H1 (cell line): ENCODE results near the gene DIAPH2. TPM values are rescaled to one million over a fixed set of nuclear protein-coding genes. Genes with fewer than 3 reads are reported as not detected.

ENCODE experiments used
- CTCF ChIA-PET: fragments of 300-600 bp; sonication (Branson Sonifier 250); formaldehyde crosslinking; loops from one replicate; lab custom pipeline; 2021; ENCODE audit not compliant: partially characterized antibody; lab: Charles Lee
- POLR2A ChIA-PET: fragments of 300-600 bp; sonication (Branson Sonifier 250); formaldehyde crosslinking; loops from one replicate; lab custom pipeline; 2021; ENCODE audit warnings: inconsistent platforms; ENCODE audit not compliant: partially characterized antibody; lab: Charles Lee
- DNase-seq, 2 experiments: peaks; one replicate each; pipeline versions ENCODE4 v3.0.0 to v3.0.0-alpha.2; 2010 to 2022; ENCODE audit warnings: low spot score in 2 of 2, low read depth in 1 of 2, mixed read lengths in 1 of 2
- FAIRE-seq: peaks from 2 replicates; lab custom pipeline; 2011; peaks lifted over from hg19 to GRCh38; lab: Jason Lieb, UNC
- H2AFZ ChIP-seq: 2 replicates; pipeline ENCODE4 v1.8.1; 2012; ENCODE audit warnings: low read length, inconsistent platforms
- H2AK5ac ChIP-seq: 2 replicates; pipeline ENCODE4 v1.6.1; 2013; ENCODE audit warnings: low read depth, low read length
- H2BK120ac ChIP-seq: replicated peaks from 2 replicates; pipeline ENCODE3; 2013; ENCODE audit warnings: low read depth, low read length, inconsistent platforms
- H2BK12ac ChIP-seq: 2 replicates; pipeline ENCODE4 v1.6.1; 2013; ENCODE audit warnings: low read depth, low read length
- H2BK15ac ChIP-seq: 2 replicates; pipeline ENCODE4 v1.6.1; 2013; ENCODE audit warnings: low read length
- H2BK20ac ChIP-seq: 2 replicates; pipeline ENCODE4 v1.6.1; 2013; ENCODE audit warnings: low read length
- H2BK5ac ChIP-seq: 2 replicates; pipeline ENCODE4 v1.6.1; 2013; ENCODE audit warnings: low read depth, low read length
- H3K14ac ChIP-seq: 2 replicates; pipeline ENCODE4 v1.6.1; 2013; ENCODE audit warnings: inconsistent platforms; ENCODE audit not compliant: insufficient read length
- H3K18ac ChIP-seq: 2 replicates; pipeline ENCODE4 v1.6.1; 2013; ENCODE audit warnings: low read length; ENCODE audit errors: extremely low read depth
- H3K23ac ChIP-seq: 2 replicates; pipeline ENCODE4 v1.6.1; 2013; ENCODE audit warnings: inconsistent platforms; ENCODE audit not compliant: insufficient read length
- H3K23me2 ChIP-seq: 2 replicates; pipeline ENCODE4 v1.6.1; 2013; ENCODE audit warnings: low read depth, low read length
- H3K27ac ChIP-seq: 2 replicates; pipeline ENCODE4 v1.6.1; 2011; ENCODE audit warnings: low read depth, low read length, inconsistent platforms
- H3K27me3 ChIP-seq, 4 experiments: replicated peaks in 1 of 4; 1 replicate in 1 of 4; 2 replicates in 3 of 4; pipeline versions ENCODE4 v1.6.1 to v1.8.1; 2011 to 2013; ENCODE audit warnings: low read length in 3 of 4, mild to moderate bottlenecking in 3 of 4, inconsistent platforms in 2 of 4, mixed read lengths in 2 of 4, moderate library complexity in 1 of 4; ENCODE audit not compliant: control insufficient read depth in 3 of 4, insufficient read depth in 3 of 4; ENCODE audit errors: extremely low read depth in 1 of 4
- H3K36me3 ChIP-seq, 4 experiments: 2 replicates each; pipeline versions ENCODE4 v1.6.1 to v1.8.1; 2011 to 2013; ENCODE audit warnings: mild to moderate bottlenecking in 4 of 4, low read length in 3 of 4, moderate library complexity in 2 of 4, control low read depth in 1 of 4, inconsistent platforms in 1 of 4; ENCODE audit not compliant: insufficient read depth in 4 of 4, control insufficient read depth in 2 of 4
- H3K4ac ChIP-seq: replicated peaks from 2 replicates; pipeline ENCODE3; 2013; ENCODE audit warnings: low read length, low read depth, mixed read lengths, inconsistent platforms; ENCODE audit not compliant: insufficient read length
- H3K4me1 ChIP-seq, 4 experiments: replicated peaks in 1 of 4; 1 replicate in 1 of 4; 2 replicates in 3 of 4; pipeline versions ENCODE4 v1.6.1 to v1.8.1; 2011 to 2013; ENCODE audit warnings: low read length in 3 of 4, inconsistent platforms in 2 of 4, mixed read lengths in 1 of 4; ENCODE audit not compliant: insufficient read depth in 4 of 4, control insufficient read depth in 3 of 4
- H3K4me2 ChIP-seq, 2 experiments: 2 replicates each; pipeline versions ENCODE4 v1.6.1 to v1.8.1; 2011 to 2013; ENCODE audit warnings: low read depth in 2 of 2, low read length in 2 of 2, control low read depth in 1 of 2, inconsistent platforms in 1 of 2, mild to moderate bottlenecking in 1 of 2; ENCODE audit not compliant: insufficient read depth in 1 of 2
- H3K4me3 ChIP-seq, 4 experiments: fragments of 200-600, 300-600 bp in 1 of 4; sonication (generic), shearing (Covaris generic), sonication (Bioruptor Twin) in 1 of 4; 2 replicates each; pipeline versions ENCODE4 v1.5.1 to v1.8.1; 2011 to 2016; ENCODE audit warnings: low read length in 4 of 4, low read depth in 3 of 4, control low read depth in 2 of 4, inconsistent platforms in 2 of 4, mild to moderate bottlenecking in 2 of 4, mixed read lengths in 1 of 4, moderate library complexity in 1 of 4; ENCODE audit not compliant: insufficient read depth in 2 of 4; ENCODE audit errors: extremely low read depth in 1 of 4
- H3K56ac ChIP-seq: replicated peaks from 2 replicates; pipeline ENCODE3; 2013; ENCODE audit warnings: low read depth, mild to moderate bottlenecking, mixed read lengths, low read length, inconsistent platforms; ENCODE audit not compliant: insufficient read length
- H3K79me1 ChIP-seq: 2 replicates; pipeline ENCODE4 v1.6.1; 2013; ENCODE audit warnings: low read depth, low read length, control low read depth
- H3K79me2 ChIP-seq, 2 experiments: 2 replicates each; pipeline versions ENCODE4 v1.6.1 to v1.8.1; 2012 to 2013; ENCODE audit warnings: low read length in 2 of 2, mild to moderate bottlenecking in 2 of 2, inconsistent platforms in 1 of 2; ENCODE audit not compliant: insufficient read depth in 2 of 2, control insufficient read depth in 1 of 2
- H3K9ac ChIP-seq, 4 experiments: replicated peaks in 1 of 4; 1 replicate in 1 of 4; 2 replicates in 3 of 4; pipeline versions ENCODE4 v1.6.1 to v1.8.1; 2011 to 2013; ENCODE audit warnings: low read depth in 3 of 4, low read length in 3 of 4, control low read depth in 2 of 4, mild to moderate bottlenecking in 2 of 4, moderate library complexity in 2 of 4, inconsistent platforms in 1 of 4; ENCODE audit errors: extremely low read depth in 1 of 4
- H3K9me3 ChIP-seq, 2 experiments: 2 replicates each; pipeline versions ENCODE4 v1.6.1 to v1.8.1; 2012 to 2013; ENCODE audit warnings: mild to moderate bottlenecking in 2 of 2, moderate library complexity in 2 of 2, control low read depth in 1 of 2, inconsistent platforms in 1 of 2, low read depth in 1 of 2, low read length in 1 of 2, mixed read lengths in 1 of 2; ENCODE audit not compliant: insufficient read depth in 2 of 2
- H4K20me1 ChIP-seq, 2 experiments: replicated peaks in 1 of 2; 2 replicates each; pipeline versions ENCODE3 to v1.8.1; 2011 to 2013; ENCODE audit warnings: inconsistent platforms in 2 of 2, low read length in 2 of 2, mild to moderate bottlenecking in 1 of 2; ENCODE audit not compliant: insufficient read depth in 2 of 2, control insufficient read depth in 1 of 2
- H4K5ac ChIP-seq: 2 replicates; pipeline ENCODE4 v1.6.1; 2013; ENCODE audit warnings: low read length, low read depth, mixed read lengths, inconsistent platforms; ENCODE audit not compliant: insufficient read length
- H4K8ac ChIP-seq: 2 replicates; pipeline ENCODE4 v1.8.0; 2013; ENCODE audit warnings: mild to moderate bottlenecking, moderate library complexity, low read length, inconsistent platforms; ENCODE audit not compliant: insufficient read depth; ENCODE audit errors: extremely low read depth
- H4K91ac ChIP-seq: replicated peaks from 2 replicates; pipeline ENCODE3; 2013; ENCODE audit warnings: low read length, mixed read lengths, inconsistent platforms; ENCODE audit not compliant: insufficient read length
- BACH1 ChIP-seq: IDR thresholded peaks from 2 replicates; pipeline ENCODE4 v1.6.1; 2012; ENCODE audit warnings: low read length, improper control_type of control experiment
- CBX5 ChIP-seq: fragments of 300-800, 300-1000 bp; sonication (generic); IDR thresholded peaks from 2 replicates; pipeline ENCODE4 v1.7.1; 2016; ENCODE audit warnings: antibody characterized with exemption, low read length, low read depth
- CHD2 ChIP-seq: IDR thresholded peaks from 2 replicates; pipeline ENCODE4 v1.6.1; 2012; ENCODE audit warnings: low read length, improper control_type of control experiment
- FOSL1 ChIP-seq: IDR thresholded peaks from 2 replicates; pipeline ENCODE4 v1.6.1; 2011; ENCODE audit warnings: mild to moderate bottlenecking, low read depth, low read length, moderate library complexity; ENCODE audit not compliant: insufficient read depth
- HDAC2 ChIP-seq, 2 experiments: fragments of 300-600 bp in 1 of 2; sonication (generic) in 1 of 2; IDR thresholded peaks; 2 replicates each; pipeline ENCODE4 v1.6.1; 2011 to 2012; ENCODE audit warnings: low read depth in 2 of 2, low read length in 2 of 2, mild to moderate bottlenecking in 2 of 2, moderate library complexity in 2 of 2, borderline replicate concordance in 1 of 2, inconsistent platforms in 1 of 2
- HDAC6 ChIP-seq: IDR thresholded peaks from one replicate; pipeline ENCODE4 v1.7.1; 2012; ENCODE audit warnings: low read depth, mild to moderate bottlenecking, inconsistent platforms, low read length, moderate library complexity
- POU5F1 ChIP-seq: IDR thresholded peaks from 2 replicates; pipeline ENCODE4 v1.6.1; 2011; ENCODE audit warnings: low read depth, mild to moderate bottlenecking, low read length, moderate library complexity
- SIN3A ChIP-seq, 2 experiments: IDR thresholded peaks in 1 of 2; conservative IDR thresholded peaks in 1 of 2; 2 replicates each; pipeline ENCODE4 v1.6.1; 2011 to 2012; ENCODE audit warnings: low read length in 2 of 2, improper control_type of control experiment in 1 of 2, low read depth in 1 of 2, mild to moderate bottlenecking in 1 of 2
- SP2 ChIP-seq: IDR thresholded peaks from 2 replicates; pipeline ENCODE4 v1.6.1; 2012; ENCODE audit warnings: mild to moderate bottlenecking, low read length, inconsistent platforms
- WGBS, 2 experiments: shearing (Covaris generic) in 1 of 2; methylation state at CpG; one replicate each; pipeline versions ENCODE4 v1.1.6 to v1.1.7; 2013 to 2015; ENCODE audit warnings: low lambda C conversion rate in 2 of 2, mixed read lengths in 2 of 2, inconsistent platforms in 1 of 2, low coverage in 1 of 2, missing lambda C conversion rate in 1 of 2; ENCODE audit not compliant: insufficient replicate concordance in 2 of 2, insufficient coverage in 1 of 2, insufficient read length in 1 of 2; ENCODE audit errors: extremely low coverage in 1 of 2, missing lambda C conversion rate in 1 of 2; 5-methylcytosine and 5-hydroxymethylcytosine counted together
- polyA plus RNA-seq, 7 experiments: library from polyadenylated mRNA; depleted of rRNA in 3 of 7; stranded (reverse) in 5 of 7; unstranded in 2 of 7; fragments of >200 nt in 5 of 7; fragments of 200-250 nt in 2 of 7; gene quantifications; 1 replicate in 5 of 7; 2 replicates in 1 of 7; 4 replicates in 1 of 7; pipeline versions ENCODE4 v1.2.1 to v1.2.3, GENCODE V29; 2011 to 2013; ENCODE audit warnings: missing spikeins in 2 of 7, mixed read lengths in 2 of 7
- total RNA-seq: library from RNA; stranded (reverse); fragmentation: NEBNext Ultra II Directional; extraction: Animal tissue kit (Norgen Biotek cat#: 25700); gene quantifications from 2 replicates; pipeline ENCODE4 v1.2.1, GENCODE V29; 2021
- TF ChIP-seq, protein P1 (sequence below): IDR thresholded peaks from 2 replicates; pipeline ENCODE4 v1.6.1; 2012; ENCODE audit warnings: inconsistent platforms

The DIAPH2 gene
- total and polyA plus RNA-seq, 2 of the 8 experiments (the other 6 are each of a cell fraction or from before 2014, with no cell fraction given) = 4.4 to 24.3 TPM

DNA sequence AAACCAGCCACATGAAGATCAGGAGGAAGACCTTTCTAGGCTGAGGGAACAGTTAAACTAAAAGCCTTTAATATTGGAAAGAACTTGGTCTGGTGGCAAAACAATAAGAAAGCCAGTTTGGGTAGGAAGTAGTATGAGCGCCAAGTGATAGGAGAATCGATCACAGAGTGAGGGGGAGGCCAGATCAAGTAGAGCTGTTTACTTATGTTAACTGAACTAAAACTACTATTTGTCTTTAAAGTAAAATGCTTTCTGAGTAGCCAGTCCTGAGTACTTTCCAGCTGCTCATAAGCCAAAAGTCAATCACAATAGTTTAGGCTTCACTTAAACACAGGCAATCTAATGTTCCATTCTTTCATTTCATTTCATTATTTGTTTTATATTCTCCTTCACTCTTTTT lies 136.3 kb downstream of the DIAPH2 start:
- H3K23me2 ChIP-seq = no peaks in the 10 kb centered on the region
- no peak overlapping the region for H2BK12ac ChIP-seq
- H3K9ac ChIP-seq = no peak overlapping the region
- H3K14ac ChIP-seq = no peak overlapping the region
- no peak overlapping the region for H3K4ac ChIP-seq
- TF ChIP-seq SIN3A (conservative IDR thresholded peaks at IDR 0.05 in 1 of 2, IDR thresholded peaks at IDR 0.05 in 1 of 2; ENCODE audit: low read depth in 1 of 2, low read length in 2 of 2) = no peak
- TF ChIP-seq HDAC2 (IDR thresholded peaks at IDR 0.05; ENCODE audit: borderline replicate concordance in 1 of 2, low read depth in 2 of 2, low read length in 2 of 2) = no peak
- no peak for TF ChIP-seq CBX5
- no peak for TF ChIP-seq HDAC6
- no peak for TF ChIP-seq CHD2
- no peak for TF ChIP-seq BACH1
- TF ChIP-seq, protein P1, sequence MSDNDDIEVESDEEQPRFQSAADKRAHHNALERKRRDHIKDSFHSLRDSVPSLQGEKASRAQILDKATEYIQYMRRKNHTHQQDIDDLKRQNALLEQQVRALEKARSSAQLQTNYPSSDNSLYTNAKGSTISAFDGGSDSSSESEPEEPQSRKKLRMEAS = no peak
- TF ChIP-seq FOSL1 = no peak
- no peak for TF ChIP-seq POU5F1
- no peak for TF ChIP-seq SP2
- H2BK15ac ChIP-seq = no peak overlapping the region
- H3K79me1 ChIP-seq = no peaks in the 10 kb centered on the region
- H3K79me2 ChIP-seq = no peaks in the 10 kb centered on the region
- FAIRE-seq (no peak), DNase-seq (no peak)
- no peaks in the 10 kb centered on the region for H3K27me3 ChIP-seq
- H2BK120ac ChIP-seq = no peak overlapping the region
- H4K5ac ChIP-seq = no peak overlapping the region
- H4K20me1 ChIP-seq = no peaks in the 10 kb centered on the region
- no peaks in the 10 kb centered on the region for H3K4me1 ChIP-seq
- ChIA-PET CTCF (no interaction called here), POLR2A (interaction anchor here (0.9 kb wide), 1 partner anchor 13 kb away, joined by 3 read pairs; no protein-coding TSS in a partner anchor)
- no peak overlapping the region for H4K8ac ChIP-seq
- no peak overlapping the region for H2BK20ac ChIP-seq
- no peak overlapping the region for H3K56ac ChIP-seq
- no peak overlapping the region for H3K27ac ChIP-seq
- 82% methylated on average over 2 of the region's 2 CpGs; no CpG with 5 or more reads in 1 of the 2 experiments for WGBS, 2 experiments
- no peak overlapping the region for H2AK5ac ChIP-seq
- no peak overlapping the region for H3K4me3 ChIP-seq
- no peaks in the 10 kb centered on the region for H3K36me3 ChIP-seq
- H3K9me3 ChIP-seq = no peaks in the 10 kb centered on the region
- H2BK5ac ChIP-seq = no peak overlapping the region
- no peak overlapping the region for H3K18ac ChIP-seq
- no peak overlapping the region for H3K23ac ChIP-seq
- no peak overlapping the region for H3K4me2 ChIP-seq
- H4K91ac ChIP-seq = no peak overlapping the region
- H2AFZ ChIP-seq = no peak overlapping the region
